T-cell (primary cell): ENCODE measurements around the gene NYAP2. TPM values are rescaled to one million over a fixed set of nuclear protein-coding genes. Genes with fewer than 3 reads are reported as not detected.

Experiments used
- ATAC-seq, 4 experiments: fragments of 200-7000 bp in 3 of 4; fragments of 150-1000 bp in 1 of 4; cut with Tn5 transposase; replicated peaks in 1 of 4; 1 replicate in 3 of 4; 2 replicates in 1 of 4; pipeline ENCODE4 v1.10.0; 2021; ENCODE audit warnings: moderate library complexity in 3 of 4, mild to moderate bottlenecking in 2 of 4, moderate number of reproducible peaks in 1 of 4
- CTCF ChIA-PET, 2 donors: fragments of 300-600 bp; sonication (Branson Sonifier 250); formaldehyde crosslinking; loops; one replicate each; lab custom pipeline; 2022; ENCODE audit warnings: antibody characterized with exemption in 2 of 2; lab: Charles Lee
- POLR2A ChIA-PET, 2 donors: fragments of 300-600 bp; sonication (Branson Sonifier 250); formaldehyde crosslinking; loops; one replicate each; lab custom pipeline; 2022; ENCODE audit warnings: antibody characterized with exemption in 2 of 2; lab: Charles Lee
- DNase-seq, 35 experiments: peaks; one replicate each; pipeline versions ENCODE4 v3.0.0 to v3.0.0-alpha.2; 2013 to 2023
- H3K27ac ChIP-seq: one replicate; pipeline ENCODE4 v1.5.1; 2013; ENCODE audit warnings: low read length
- H3K27me3 ChIP-seq, 2 experiments: replicated peaks in 1 of 2; 1 replicate in 1 of 2; 2 replicates in 1 of 2; pipeline versions ENCODE4 v1.6.1 to v1.7.0; 2013; ENCODE audit warnings: low read length in 1 of 2, mixed read lengths in 1 of 2; ENCODE audit not compliant: control insufficient read depth in 2 of 2, insufficient read depth in 2 of 2; ENCODE audit errors: extremely low read depth in 1 of 2
- H3K36me3 ChIP-seq, 2 donors: 1 replicate in 1 of 2; 2 replicates in 1 of 2; pipeline versions ENCODE4 v1.6.1 to v1.7.0; 2013; ENCODE audit warnings: low read length in 1 of 2; ENCODE audit not compliant: control insufficient read depth in 2 of 2, insufficient read depth in 1 of 2; ENCODE audit errors: extremely low read depth in 1 of 2
- H3K4me1 ChIP-seq, 2 experiments: 1 replicate in 1 of 2; 2 replicates in 1 of 2; pipeline versions ENCODE4 v1.6.1 to v1.7.0; 2013; ENCODE audit warnings: low read length in 2 of 2, mixed read lengths in 1 of 2; ENCODE audit not compliant: insufficient read depth in 2 of 2, control insufficient read depth in 1 of 2; ENCODE audit errors: extremely low read depth in 1 of 2
- H3K4me3 ChIP-seq, 2 donors: 1 replicate in 1 of 2; 2 replicates in 1 of 2; pipeline versions ENCODE4 v1.5.1 to v1.7.0; 2013; ENCODE audit warnings: mild to moderate bottlenecking in 2 of 2, low read length in 1 of 2, moderate library complexity in 1 of 2; ENCODE audit not compliant: control insufficient read depth in 1 of 2; ENCODE audit errors: extremely low read depth in 1 of 2
- H3K9me3 ChIP-seq: 2 replicates; pipeline ENCODE4 v1.7.0; 2013
- H3K27ac Mint-ChIP-seq, 2 donors: one replicate each; pipeline ENCODE4 v1.8.0; 2020 to 2021; ENCODE audit warnings: mild to moderate bottlenecking in 2 of 2, mixed read lengths in 2 of 2
- H3K27me3 Mint-ChIP-seq, 2 donors: one replicate each; pipeline ENCODE4 v1.8.0; 2021 to 2022; ENCODE audit warnings: mixed read lengths in 2 of 2
- H3K36me3 Mint-ChIP-seq: one replicate; pipeline ENCODE4 v1.8.0; 2021; ENCODE audit warnings: mixed read lengths
- H3K4me1 Mint-ChIP-seq, 3 donors: one replicate each; pipeline ENCODE4 v1.8.0; 2020 to 2022; ENCODE audit warnings: mixed read lengths in 3 of 3, mild to moderate bottlenecking in 1 of 3
- H3K4me3 Mint-ChIP-seq, 3 donors: one replicate each; pipeline ENCODE4 v1.8.0; 2020 to 2022; ENCODE audit warnings: mild to moderate bottlenecking in 3 of 3, mixed read lengths in 3 of 3, moderate library complexity in 3 of 3
- H3K9me3 Mint-ChIP-seq, 3 donors: one replicate each; pipeline ENCODE4 v1.8.0; 2020 to 2022; ENCODE audit warnings: mixed read lengths in 3 of 3
- WGBS: methylation state at CpG from one replicate; pipeline ENCODE4 v1.1.5; 2013; ENCODE audit warnings: missing lambda C conversion rate; ENCODE audit not compliant: insufficient coverage; 5-methylcytosine and 5-hydroxymethylcytosine counted together
- total RNA-seq, 35 experiments: library from RNA in 6 of 35; stranded (reverse) in 6 of 35; fragments of 120-200 nt in 1 of 35; gene quantifications; one replicate each; pipeline versions ENCODE4 v1.2.1 to v1.2.4 and lab custom pipeline; 2013 to 2026

NYAP2 gene
- total RNA-seq, 5 donors from 2014 or later (not counting 1 experiment from before 2014, with no cell fraction given), result 0.06 to 0.15 TPM; not detected in 3

DNA sequence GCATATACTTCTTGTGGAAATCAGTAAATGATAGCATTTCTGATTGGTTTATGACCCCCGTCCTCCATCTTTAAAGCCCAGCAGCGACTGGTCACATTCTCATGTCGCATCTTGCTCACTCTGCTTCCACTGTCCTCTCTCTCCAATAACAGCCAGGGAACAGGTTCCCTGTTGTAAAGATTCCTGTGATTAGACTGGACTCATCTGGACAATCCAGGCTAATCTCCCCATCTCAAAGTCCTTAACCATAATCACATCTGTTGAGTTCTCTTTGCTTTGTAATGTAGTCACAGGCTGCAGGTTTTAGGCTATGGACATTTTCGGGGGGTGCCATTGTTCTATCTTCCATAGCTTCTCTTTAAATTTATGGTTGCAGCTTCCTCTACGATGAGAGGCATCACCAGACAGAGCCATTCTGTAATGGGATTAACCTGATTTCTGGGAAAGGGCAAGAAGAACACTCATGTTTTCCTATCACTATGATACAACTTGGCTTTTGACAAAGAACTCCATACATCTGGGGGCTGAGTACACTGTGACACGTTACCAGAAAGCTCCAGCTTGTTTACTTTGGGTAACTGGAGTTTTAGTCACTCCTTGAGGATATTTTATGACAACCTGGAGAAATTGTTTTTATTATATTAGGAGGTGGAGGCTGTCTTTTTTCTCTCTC lies 159.0 kb downstream of the NYAP2 start:
- ChIA-PET POLR2A (no interaction called here), CTCF (no interaction called here)
- H3K27ac Mint-ChIP-seq, result no peak overlapping the region
- H3K36me3 ChIP-seq, result no peaks in the 10 kb centered on the region
- H3K4me1 ChIP-seq, result no peaks in the 10 kb centered on the region
- H3K4me1 Mint-ChIP-seq, result no peaks in the 10 kb centered on the region
- ATAC-seq (no peak), DNase-seq (no peak)
- no peak overlapping the region for H3K4me3 Mint-ChIP-seq
- H3K36me3 Mint-ChIP-seq, result no peaks in the 10 kb centered on the region
- H3K4me3 ChIP-seq, result no peak overlapping the region
- H3K27me3 ChIP-seq, result no peaks in the 10 kb centered on the region
- H3K27ac ChIP-seq, result no peak overlapping the region
- H3K9me3 ChIP-seq, result no peaks in the 10 kb centered on the region
- peaks cover 19 to 42% of the 10 kb centered on the region in 2 donors for H3K27me3 Mint-ChIP-seq
- no peaks in the 10 kb centered on the region for H3K9me3 Mint-ChIP-seq
- WGBS, result 82% methylated on average over 3 of the region's 6 CpGs

DNA sequence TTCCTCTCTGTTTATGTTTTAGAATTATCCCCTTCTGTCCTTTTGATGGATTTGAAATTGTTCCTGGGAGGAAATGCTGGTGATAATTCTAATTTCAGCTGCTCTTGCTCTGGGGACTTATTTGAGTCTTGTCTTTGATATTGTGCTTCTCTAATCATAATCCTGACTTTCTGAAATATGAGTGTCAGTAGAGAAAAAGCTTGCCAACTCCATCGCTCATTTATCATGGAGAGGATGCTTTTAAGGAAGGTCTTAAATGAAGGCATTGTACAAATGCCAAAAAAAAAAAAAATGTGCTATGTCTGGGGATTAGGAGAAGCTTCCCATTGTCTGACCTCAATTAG lies 159.5 kb downstream of the NYAP2 start:
- no peaks in the 10 kb centered on the region for H3K27me3 ChIP-seq
- Mint-ChIP-seq H3K4me1 (no peaks in the 10 kb centered on the region), H3K9me3 (no peaks in the 10 kb centered on the region), H3K4me3 (no peak overlapping the region), H3K27ac (no peak overlapping the region), H3K27me3 (peaks cover 19 to 42% of the 10 kb centered on the region in 2 donors), H3K36me3 (no peaks in the 10 kb centered on the region)
- ChIA-PET CTCF (interaction anchor here in 1 of 2 donors (0.7 kb wide), 1 partner anchor 96 kb away, joined by 4 read pairs; no protein-coding TSS in a partner anchor), POLR2A (no interaction called here)
- no peaks in the 10 kb centered on the region for H3K36me3 ChIP-seq
- H3K27ac ChIP-seq, result no peak overlapping the region
- no peak for ATAC-seq
- H3K4me1 ChIP-seq, result no peaks in the 10 kb centered on the region
- no peaks in the 10 kb centered on the region for H3K9me3 ChIP-seq
- no peak for DNase-seq
- no CpG with 5 or more reads among the region's 1 CpG for WGBS
- H3K4me3 ChIP-seq, result no peak overlapping the region

DNA sequence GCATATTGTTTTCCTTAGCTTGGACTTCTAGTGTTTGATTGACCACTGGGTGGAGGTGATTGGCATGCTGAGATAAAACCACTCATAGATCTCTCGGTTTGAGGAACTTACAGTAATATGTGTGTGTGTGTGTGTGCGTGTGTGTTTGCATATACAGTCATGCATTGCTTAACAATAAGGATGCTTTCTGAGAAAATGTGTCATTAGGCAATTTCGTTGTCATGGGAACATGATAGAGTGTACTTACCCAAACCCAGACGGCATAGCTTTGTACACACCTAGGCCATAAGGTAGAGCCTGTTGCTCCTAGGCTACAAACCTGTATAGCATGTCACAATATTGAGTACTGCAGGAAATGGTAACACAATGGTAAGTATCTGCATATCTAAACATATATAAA lies 167.3 kb downstream of the NYAP2 start:
- H3K9me3 ChIP-seq, result no peaks in the 10 kb centered on the region
- POLR2A ChIA-PET, result no interaction called here
- no peaks in the 10 kb centered on the region for H3K4me1 ChIP-seq
- CTCF ChIA-PET, result no interaction called here
- no peak overlapping the region for H3K4me3 ChIP-seq
- peaks cover 1 to 2% (median 2%) of the 10 kb centered on the region in 3 donors for H3K9me3 Mint-ChIP-seq
- no peaks in the 10 kb centered on the region for H3K36me3 Mint-ChIP-seq
- no peak for ATAC-seq
- no peaks in the 10 kb centered on the region for H3K4me1 Mint-ChIP-seq
- H3K27me3 Mint-ChIP-seq, result peaks cover 6 to 23% of the 10 kb centered on the region in 2 donors
- no peak overlapping the region for H3K27ac Mint-ChIP-seq
- no peak overlapping the region for H3K27ac ChIP-seq
- DNase-seq, result no peak
- no CpG with 5 or more reads among the region's 4 CpGs for WGBS
- no peak overlapping the region for H3K4me3 Mint-ChIP-seq
- H3K27me3 ChIP-seq, result peaks cover 0 to 2% of the 10 kb centered on the region in 2 experiments
- no peaks in the 10 kb centered on the region for H3K36me3 ChIP-seq

DNA sequence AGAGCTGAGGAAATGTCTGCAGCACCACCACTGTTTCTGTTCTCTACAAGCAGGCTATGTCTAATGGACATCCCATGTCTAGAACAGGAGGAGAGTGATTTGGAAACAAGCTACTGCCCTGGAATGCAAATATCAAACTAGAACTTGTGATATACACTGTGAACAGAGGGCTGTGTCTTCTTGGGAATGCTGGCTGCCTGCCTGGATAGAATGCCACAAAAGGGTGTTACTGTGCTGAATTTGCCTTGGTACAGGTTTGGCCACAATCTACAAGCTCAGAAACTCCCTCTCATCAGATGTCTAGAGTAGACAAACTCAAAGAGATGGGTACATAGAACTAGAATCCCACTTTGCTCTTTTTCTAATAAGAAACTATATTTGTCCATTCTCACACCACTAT lies 170.5 kb downstream of the NYAP2 start:
- Histone ChIP-seq H3K27me3 (no peaks in the 10 kb centered on the region), H3K27ac (no peak overlapping the region), H3K9me3 (no peaks in the 10 kb centered on the region), H3K36me3 (no peaks in the 10 kb centered on the region), H3K4me3 (no peak overlapping the region), H3K4me1 (no peaks in the 10 kb centered on the region)
- Mint-ChIP-seq H3K27ac (no peak overlapping the region), H3K4me3 (no peak overlapping the region), H3K27me3 (peaks cover 9 to 10% of the 10 kb centered on the region in 2 donors), H3K4me1 (no peaks in the 10 kb centered on the region), H3K9me3 (peaks cover 3 to 4% (median 3%) of the 10 kb centered on the region in 3 donors), H3K36me3 (no peaks in the 10 kb centered on the region)
- DNase-seq, result no peak
- ChIA-PET CTCF (no interaction called here), POLR2A (no interaction called here)
- no peak for ATAC-seq

DNA sequence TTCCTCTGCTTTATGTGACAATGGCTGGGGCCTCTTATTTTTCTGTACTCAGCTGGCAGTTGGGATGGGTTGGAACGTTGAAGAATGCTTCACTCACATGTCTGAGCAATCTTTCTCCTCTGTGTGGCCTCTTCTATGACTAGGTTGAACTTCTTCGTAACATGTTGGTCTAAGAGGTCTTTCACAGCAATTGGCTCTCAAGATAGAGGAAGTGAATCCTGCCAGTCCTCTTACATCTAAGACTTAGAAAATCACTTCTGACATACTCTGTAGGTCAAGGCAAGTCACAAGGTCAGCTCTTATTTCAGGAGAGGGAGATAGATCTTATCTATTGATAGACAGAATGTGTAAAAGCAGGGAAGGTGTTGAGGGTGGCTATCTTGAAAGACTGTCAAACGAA lies 174.1 kb downstream of the NYAP2 start:
- Mint-ChIP-seq H3K27me3 (peaks cover 12 to 22% of the 10 kb centered on the region in 2 donors), H3K36me3 (no peaks in the 10 kb centered on the region), H3K9me3 (peaks cover 3 to 4% (median 3%) of the 10 kb centered on the region in 3 donors), H3K4me3 (no peak overlapping the region), H3K4me1 (no peaks in the 10 kb centered on the region), H3K27ac (no peak overlapping the region)
- ATAC-seq (no peak), DNase-seq (no peak)
- no peaks in the 10 kb centered on the region for H3K4me1 ChIP-seq
- H3K27ac ChIP-seq, result no peak overlapping the region
- H3K9me3 ChIP-seq, result no peaks in the 10 kb centered on the region
- H3K4me3 ChIP-seq, result no peak overlapping the region
- H3K27me3 ChIP-seq, result no peaks in the 10 kb centered on the region
- ChIA-PET CTCF (no interaction called here), POLR2A (interaction anchor here in 1 of 2 donors (0.7 kb wide), 1 partner anchor 202 kb away, joined by 6 read pairs; no protein-coding TSS in a partner anchor)
- WGBS, result no CpG with 5 or more reads among the region's 3 CpGs
- no peaks in the 10 kb centered on the region for H3K36me3 ChIP-seq

DNA sequence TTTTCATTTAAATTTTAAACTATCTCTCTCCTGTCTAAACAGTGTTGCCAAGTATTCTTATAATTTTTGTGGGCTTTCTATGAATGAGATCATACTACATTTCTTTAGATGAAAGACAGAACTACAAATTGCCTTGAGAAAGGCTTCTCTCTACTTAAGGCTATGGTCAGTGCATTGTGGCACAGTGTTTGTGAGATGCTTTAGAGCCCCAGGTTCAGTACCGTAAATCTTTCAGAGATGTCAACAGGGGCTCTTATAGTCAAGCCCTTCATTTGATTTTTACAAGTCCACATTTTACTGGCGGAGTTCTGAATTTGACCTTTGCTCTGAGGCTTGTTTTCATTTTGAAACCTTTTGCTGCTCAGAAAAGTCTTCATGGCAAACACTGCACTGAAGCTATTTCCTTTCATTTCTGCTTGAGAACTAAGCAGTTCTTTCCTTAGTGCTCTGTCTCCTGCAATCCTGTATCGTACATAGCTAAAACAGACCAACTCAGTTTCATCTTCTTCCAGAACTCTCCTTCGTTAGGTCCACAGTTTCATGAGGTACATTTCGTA lies 175.2 kb downstream of the NYAP2 start:
- H3K27me3 ChIP-seq, result no peaks in the 10 kb centered on the region
- CTCF ChIA-PET, result interaction anchor here in 1 of 2 donors (0.5 kb wide), 1 partner anchor 647 kb away, joined by 6 read pairs; no protein-coding TSS in a partner anchor
- POLR2A ChIA-PET, result no interaction called here
- H3K4me1 ChIP-seq, result no peaks in the 10 kb centered on the region
- H3K9me3 Mint-ChIP-seq, result peaks cover 3 to 4% (median 3%) of the 10 kb centered on the region in 3 donors
- H3K27me3 Mint-ChIP-seq, result peaks cover 14 to 28% of the 10 kb centered on the region in 2 donors
- no peaks in the 10 kb centered on the region for H3K9me3 ChIP-seq
- H3K4me3 Mint-ChIP-seq, result no peak overlapping the region
- H3K4me3 ChIP-seq, result no peak overlapping the region
- H3K36me3 Mint-ChIP-seq, result no peaks in the 10 kb centered on the region
- H3K36me3 ChIP-seq, result no peaks in the 10 kb centered on the region
- no peak for ATAC-seq
- no peak overlapping the region for H3K27ac Mint-ChIP-seq
- no peak for DNase-seq
- no peak overlapping the region for H3K27ac ChIP-seq
- WGBS, result 87% methylated on average over 5 of the region's 5 CpGs
- no peaks in the 10 kb centered on the region for H3K4me1 Mint-ChIP-seq
